ENCODE data around the gene LRP1B.

GRCh38 chr2:140604096-140604495, 1526.7 kb downstream of the LRP1B start:
- no peak for TF ChIP-seq CTCF (conservative IDR thresholded peaks at IDR 0.05 in 1 of 2, IDR thresholded peaks at IDR 0.05 in 1 of 2; ENCODE audit: extremely low read depth in 1 of 2, insufficient read depth in 1 of 2, low read depth in 1 of 2, low read length in 2 of 2)
- no peak for TF ChIP-seq EZH2 (IDR thresholded peaks at IDR 0.05; ENCODE audit: borderline replicate concordance, low read length)
